Heart right ventricle (tissue), 16 donors: ENCODE data around the gene TMEM170B. TPM values are rescaled to one million over a fixed set of nuclear protein-coding genes. Genes with fewer than 3 reads are reported as not detected.
A peak's percentile ranks its signal among the peaks of the same experiment; 100 is the strongest.

ENCODE experiments used
- ATAC-seq, 8 donors: fragments of 200-7000 bp; cut with Tn5 transposase; one replicate each; pipeline ENCODE4 v1.9.1; 2020; ENCODE audit warnings: mild to moderate bottlenecking in 8 of 8, moderate library complexity in 8 of 8, moderate number of reproducible peaks in 1 of 8
- DNase-seq, 2 donors: peaks; one replicate each; pipeline ENCODE4 v3.0.0-alpha.2; 2020
- H3K27ac ChIP-seq, 10 donors: fragments of 200-600 bp; sonication (generic) in 2 of 10; one replicate each; pipeline versions ENCODE4 v1.5.0 to v1.8.0; 2020 to 2022; ENCODE audit warnings: mild to moderate bottlenecking in 3 of 10
- H3K27me3 ChIP-seq, 7 donors: fragments of 200-600 bp; one replicate each; pipeline ENCODE4 v1.8.0; 2021 to 2022; ENCODE audit warnings: mild to moderate bottlenecking in 2 of 7
- H3K36me3 ChIP-seq, 9 donors: fragments of 200-600 bp; sonication (generic) in 1 of 9; one replicate each; pipeline versions ENCODE4 v1.5.0 to v1.8.0; 2020 to 2022; ENCODE audit warnings: mild to moderate bottlenecking in 2 of 9
- H3K4me1 ChIP-seq, 9 donors: fragments of 200-600 bp; sonication (generic) in 1 of 9; one replicate each; pipeline versions ENCODE4 v1.5.0 to v1.8.0; 2020 to 2022; ENCODE audit warnings: mild to moderate bottlenecking in 4 of 9
- H3K4me3 ChIP-seq, 10 donors: fragments of 200-600 bp; sonication (generic) in 2 of 10; one replicate each; pipeline versions ENCODE4 v1.5.0 to v1.8.0; 2020 to 2022; ENCODE audit warnings: mild to moderate bottlenecking in 7 of 10, moderate library complexity in 2 of 10
- H3K9me3 ChIP-seq, 11 donors: fragments of 200-600 bp in 10 of 11; sonication (generic) in 2 of 11; one replicate each; pipeline versions ENCODE4 v1.5.0 to v1.8.0; 2013 to 2022; ENCODE audit warnings: mild to moderate bottlenecking in 2 of 11, control low read depth in 1 of 11, moderate library complexity in 1 of 11
- WGBS, 2 donors: extraction: QIAGEN DNeasy Blood & Tissue Kit; methylation state at CpG; one replicate each; pipeline ENCODE4 v1.1.7; 2013; ENCODE audit warnings: inconsistent platforms in 1 of 2; 5-methylcytosine and 5-hydroxymethylcytosine counted together
- intact Hi-C, 10 donors: fragments of 100-400 bp; cut with DNase I; formaldehyde crosslinking; loops; one replicate each; pipeline versions ENCODE4 v1.11.1 to v1.14.2; 2022
- polyA plus RNA-seq, 2 donors: library from polyadenylated mRNA; stranded (reverse); fragments of 200-250 nt; gene quantifications; one replicate each; pipeline ENCODE4 v1.2.3, GENCODE V29; 2013
- total RNA-seq, 10 donors: library from RNA; stranded (reverse); fragmentation: NEBNext Ultra II Directional in 3 of 10; extraction: Animal tissue kit (Norgen Biotek cat#: 25700) in 3 of 10; gene quantifications; one replicate each; pipeline versions ENCODE4 v1.2.1 to v1.2.4, GENCODE V29; 2021 to 2023
- TF ChIP-seq, protein P1 (sequence below), 9 donors: fragments of 200-600 bp; sonication (generic) in 2 of 9; IDR thresholded peaks; one replicate each; pipeline versions ENCODE4 v1.5.0 to v1.8.0; 2021 to 2022; ENCODE audit warnings: antibody characterized with exemption in 9 of 9, mild to moderate bottlenecking in 5 of 9, moderate library complexity in 1 of 9
- donor health status: Arrhythmogenic right ventricular cardiomyopathy.
- donor health status: ischemic (EF 13 %, LVEDD 7.1; RV severe dilation, severe dysfunction).
- donor health status: healthy with polysubstance abuse.
- donor health status: DM: no; HTN: yes; CAD: no.
- donor health status: DM: no; HTN: no; CAD: no.
- donor health status: ischemic (EF 25% LVEDD 6.9; RV normal size, moderate dysfunction).
- donor health status: ischemic (EF 25% LVEDD 5.7; RV mildly dilated, moderate dysfunction).
- donor health status: healthy.
- donor health status: DM: yes; HTN: yes; CAD: no.
- donor health status: Ischemic cardiomyopathy.
- donor health status: ischemic (EF 35%, LVEDD 5.7; RV mildly dilated, moderate dysfunction).
- donor health status: nonischemic (EF 11% LVEDD 7.7; RV severe dilation, severe dysfunction).
- donor health status: DM: yes; HTN: yes; CAD: no.
- donor health status: PGD.
- donor health status: ischemic (EF 29% LVEDD 5.4; RV normal size, mild dysfunction).
- donor health status: nonischemic (EF 23%, LVEDD 6.1; RV moderate dilation, normal function).

TMEM170B gene
- total and polyA plus RNA-seq, 12 donors = 1.3 to 5.3 (median 4.1) TPM

GRCh38 chr6:11509471-11509870 is 28.1 kb upstream of the TMEM170B start:
- 93 to 94% methylated on average over 3 of the region's 3 CpGs for WGBS, 2 donors
- intact Hi-C loops = no loop called here
- DNase-seq = no peak

DNA sequence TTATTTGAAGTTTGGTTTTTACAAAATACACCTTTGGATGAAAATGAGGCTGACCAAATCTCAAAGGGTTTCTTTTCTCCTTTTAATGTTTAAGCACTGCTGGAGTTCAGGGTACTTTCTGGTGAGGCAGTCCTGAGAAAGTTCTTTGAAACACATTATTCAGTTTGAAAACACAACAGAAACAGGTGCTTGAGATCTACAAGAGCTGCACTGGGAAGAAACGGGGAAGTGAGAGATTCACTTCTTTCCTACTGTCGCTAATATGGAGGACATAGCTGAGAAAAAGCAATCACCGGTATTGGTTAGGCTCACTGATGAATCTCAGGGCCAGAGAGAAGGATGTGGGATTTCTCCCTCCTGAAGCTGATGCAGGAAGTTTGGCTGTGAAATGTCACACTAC is 22.9 kb upstream of the TMEM170B start:
- intact Hi-C loops = no loop called here
- 78 to 83% methylated on average over 3 of the region's 3 CpGs for WGBS, 2 donors
- DNase-seq (no peak), ATAC-seq (no peak)
- TF ChIP-seq, protein P1, sequence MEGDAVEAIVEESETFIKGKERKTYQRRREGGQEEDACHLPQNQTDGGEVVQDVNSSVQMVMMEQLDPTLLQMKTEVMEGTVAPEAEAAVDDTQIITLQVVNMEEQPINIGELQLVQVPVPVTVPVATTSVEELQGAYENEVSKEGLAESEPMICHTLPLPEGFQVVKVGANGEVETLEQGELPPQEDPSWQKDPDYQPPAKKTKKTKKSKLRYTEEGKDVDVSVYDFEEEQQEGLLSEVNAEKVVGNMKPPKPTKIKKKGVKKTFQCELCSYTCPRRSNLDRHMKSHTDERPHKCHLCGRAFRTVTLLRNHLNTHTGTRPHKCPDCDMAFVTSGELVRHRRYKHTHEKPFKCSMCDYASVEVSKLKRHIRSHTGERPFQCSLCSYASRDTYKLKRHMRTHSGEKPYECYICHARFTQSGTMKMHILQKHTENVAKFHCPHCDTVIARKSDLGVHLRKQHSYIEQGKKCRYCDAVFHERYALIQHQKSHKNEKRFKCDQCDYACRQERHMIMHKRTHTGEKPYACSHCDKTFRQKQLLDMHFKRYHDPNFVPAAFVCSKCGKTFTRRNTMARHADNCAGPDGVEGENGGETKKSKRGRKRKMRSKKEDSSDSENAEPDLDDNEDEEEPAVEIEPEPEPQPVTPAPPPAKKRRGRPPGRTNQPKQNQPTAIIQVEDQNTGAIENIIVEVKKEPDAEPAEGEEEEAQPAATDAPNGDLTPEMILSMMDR (IDR thresholded peaks at IDR 0.05) = no peak
- no peaks in the 10 kb centered on the region for H3K27me3 ChIP-seq
- peaks cover 0 to 36% (median 14%) of the 10 kb centered on the region in 11 donors for H3K9me3 ChIP-seq
- H3K27ac ChIP-seq = no peak overlapping the region
- H3K4me3 ChIP-seq = no peak overlapping the region
- no peaks in the 10 kb centered on the region for H3K36me3 ChIP-seq
- peaks cover 0 to 7% (median 0%) of the 10 kb centered on the region in 9 donors for H3K4me1 ChIP-seq

More at GRCh38 chr6:11509471-11509870, 28.1 kb upstream of the TMEM170B start:
- H3K9me3 ChIP-seq = peaks cover 0 to 25% (median 6%) of the 10 kb centered on the region in 11 donors
- TF ChIP-seq, protein P1 (IDR thresholded peaks at IDR 0.05) = no peak
- H3K4me1 ChIP-seq = no peaks in the 10 kb centered on the region
- ATAC-seq = no peak
- no peaks in the 10 kb centered on the region for H3K27me3 ChIP-seq
- no peaks in the 10 kb centered on the region for H3K36me3 ChIP-seq
- H3K4me3 ChIP-seq = no peak overlapping the region
- no peak overlapping the region for H3K27ac ChIP-seq

DNA sequence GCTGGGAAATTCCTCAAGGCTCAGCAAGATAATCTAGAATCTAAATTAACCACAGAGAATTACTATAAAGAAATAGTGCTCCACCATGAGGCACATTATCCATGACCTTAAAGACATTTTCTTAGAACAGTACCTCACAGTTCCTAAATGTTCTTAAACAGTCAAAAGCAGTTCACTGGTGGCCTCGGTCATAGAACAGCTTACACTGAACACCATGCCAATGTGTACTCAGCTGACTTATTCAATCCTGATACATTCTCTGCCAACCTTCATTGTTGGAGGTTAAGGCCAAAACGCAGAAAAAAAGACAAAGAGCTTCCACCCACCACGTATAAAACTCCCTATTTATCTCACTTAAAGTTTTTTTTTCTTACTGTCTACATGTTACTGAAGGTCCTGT is 21.8 kb upstream of the TMEM170B start:
- TF ChIP-seq, protein P1 (IDR thresholded peaks at IDR 0.05) = no peak
- ATAC-seq = no peak
- no peak for DNase-seq
- H3K27ac ChIP-seq = no peak overlapping the region
- H3K4me3 ChIP-seq = no peak overlapping the region
- no peaks in the 10 kb centered on the region for H3K36me3 ChIP-seq
- WGBS, 2 donors = 63 to 73% methylated on average over 3 of the region's 3 CpGs
- intact Hi-C loops = no loop called here
- H3K27me3 ChIP-seq = no peaks in the 10 kb centered on the region
- peaks cover 0 to 7% (median 0%) of the 10 kb centered on the region in 9 donors for H3K4me1 ChIP-seq
- peaks cover 0 to 36% (median 14%) of the 10 kb centered on the region in 11 donors for H3K9me3 ChIP-seq

DNA sequence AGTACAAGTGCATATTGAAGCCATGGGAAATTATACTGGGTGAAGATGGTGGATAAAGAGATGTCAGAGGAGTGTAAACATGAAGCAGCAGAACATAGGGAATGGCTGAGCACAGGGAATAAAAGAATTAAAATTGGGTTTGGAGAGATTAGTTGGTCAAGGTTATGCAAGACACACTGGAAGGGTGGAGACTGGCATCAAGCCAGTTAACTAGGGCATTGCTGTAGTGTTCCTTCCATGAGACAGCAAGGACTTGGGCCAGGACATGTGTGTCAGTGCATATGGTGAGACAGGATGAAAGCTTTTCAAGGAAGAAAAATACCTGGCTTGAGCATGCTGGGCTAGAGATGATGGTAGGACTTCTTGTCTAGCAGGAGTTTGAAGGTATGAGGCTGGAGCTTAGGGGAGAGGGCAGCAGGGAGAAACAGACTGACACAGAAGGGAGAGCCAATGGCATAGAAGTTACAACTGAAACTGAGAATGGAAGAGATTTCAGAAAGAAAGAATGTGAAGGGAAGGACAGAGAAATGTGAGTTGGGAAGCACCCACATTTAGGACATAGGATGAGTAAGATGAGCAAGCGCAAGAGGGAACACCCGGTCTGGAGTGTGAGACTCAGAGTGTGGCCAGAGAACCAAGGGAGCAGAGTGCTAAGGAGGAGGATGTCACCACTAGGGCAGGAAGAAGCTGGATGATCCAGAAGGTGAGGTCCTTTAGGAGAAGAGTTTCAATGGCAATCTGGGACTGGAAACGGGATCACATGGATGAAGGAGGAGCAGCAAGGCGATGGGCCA is 14.5 kb upstream of the TMEM170B start:
- peak in 3 of 8 donors; percentile 11 to 46 (median 35) for ATAC-seq
- TF ChIP-seq, protein P1 (IDR thresholded peaks at IDR 0.05) = no peak

More for the DNA sequence above, 14.5 kb upstream of the TMEM170B start:
- WGBS, 2 donors = 91 to 93% methylated on average over 4 of the region's 4 CpGs
- Histone ChIP-seq H3K4me1 (peaks cover 0 to 48% (median 0%) of the 10 kb centered on the region in 9 donors), H3K27ac (peak overlapping the region in 1 of 10 donors; percentile 16), H3K9me3 (peaks cover 0 to 12% (median 1%) of the 10 kb centered on the region in 11 donors), H3K4me3 (no peak overlapping the region), H3K36me3 (no peaks in the 10 kb centered on the region), H3K27me3 (no peaks in the 10 kb centered on the region)
- no peak for DNase-seq
- intact Hi-C loops = no loop called here
